ENCODE results near the gene CIBAR2.
"Not testable (repeated sequence)": the region's sequence is repeated elsewhere in the genome, so short reads cannot be mapped to it uniquely, and the experiment has no call there.

The CIBAR2 gene

DNA sequence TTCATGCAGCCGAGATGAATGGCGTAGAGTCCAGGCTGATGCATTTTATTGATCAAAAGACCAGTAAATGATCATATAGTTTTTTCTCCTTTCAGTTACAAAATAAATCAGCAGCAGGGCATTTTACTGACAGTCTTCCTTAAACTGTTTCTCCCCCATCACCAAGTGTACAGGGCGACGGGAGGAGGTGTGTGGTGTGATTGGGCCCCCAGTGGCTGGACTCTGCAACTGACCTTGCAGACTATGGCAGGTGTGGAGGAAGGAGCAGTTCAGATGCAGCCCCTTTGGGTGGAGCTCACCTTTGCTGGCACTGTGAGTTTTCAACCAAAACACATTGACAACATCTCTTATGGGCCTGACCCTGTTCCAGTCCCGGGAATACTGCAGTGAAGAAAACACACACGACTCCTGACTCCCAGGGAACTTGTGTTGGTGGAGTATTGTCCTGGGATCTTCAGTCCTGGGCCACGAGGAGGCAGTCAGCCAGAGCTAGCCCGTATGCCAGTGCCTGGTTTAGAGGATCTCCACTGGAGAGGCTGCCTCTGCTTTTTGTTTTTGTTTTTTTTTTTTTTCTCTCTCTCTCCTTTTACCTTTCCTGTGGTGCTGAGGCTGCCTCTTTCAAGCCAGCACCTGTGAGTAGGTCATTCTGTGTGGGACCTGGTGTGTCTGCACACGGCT, 54.9 kb downstream of the CIBAR2 start:
- DNase-seq: no peak

DNA sequence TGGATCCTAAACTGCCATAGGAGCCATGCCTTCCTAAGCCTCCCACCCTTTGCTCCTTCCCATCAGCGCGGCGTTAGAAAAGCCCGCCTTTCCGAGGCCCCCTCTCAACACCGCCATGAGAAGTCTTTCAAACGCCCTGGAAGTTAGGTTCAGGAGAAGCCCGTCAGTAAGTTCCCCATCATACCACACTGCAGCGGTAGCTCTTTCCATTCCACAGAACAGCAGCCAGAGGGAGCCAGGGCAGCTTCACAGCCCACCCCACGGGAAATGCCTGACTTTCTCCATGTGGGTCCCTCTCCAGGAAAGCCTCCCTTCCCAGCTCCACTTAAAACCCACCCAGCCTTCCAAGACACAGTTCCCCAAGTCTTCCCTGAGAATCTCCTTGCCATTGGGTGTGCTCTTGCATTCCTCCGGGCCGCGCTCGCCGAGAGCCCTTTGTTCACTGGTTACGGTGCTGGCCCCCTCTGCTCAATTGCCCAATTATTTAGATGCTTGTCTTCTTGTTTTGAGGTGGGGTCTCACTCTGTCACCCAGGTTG, 56.0 kb downstream of the CIBAR2 start:
- DNase-seq: no peak

DNA sequence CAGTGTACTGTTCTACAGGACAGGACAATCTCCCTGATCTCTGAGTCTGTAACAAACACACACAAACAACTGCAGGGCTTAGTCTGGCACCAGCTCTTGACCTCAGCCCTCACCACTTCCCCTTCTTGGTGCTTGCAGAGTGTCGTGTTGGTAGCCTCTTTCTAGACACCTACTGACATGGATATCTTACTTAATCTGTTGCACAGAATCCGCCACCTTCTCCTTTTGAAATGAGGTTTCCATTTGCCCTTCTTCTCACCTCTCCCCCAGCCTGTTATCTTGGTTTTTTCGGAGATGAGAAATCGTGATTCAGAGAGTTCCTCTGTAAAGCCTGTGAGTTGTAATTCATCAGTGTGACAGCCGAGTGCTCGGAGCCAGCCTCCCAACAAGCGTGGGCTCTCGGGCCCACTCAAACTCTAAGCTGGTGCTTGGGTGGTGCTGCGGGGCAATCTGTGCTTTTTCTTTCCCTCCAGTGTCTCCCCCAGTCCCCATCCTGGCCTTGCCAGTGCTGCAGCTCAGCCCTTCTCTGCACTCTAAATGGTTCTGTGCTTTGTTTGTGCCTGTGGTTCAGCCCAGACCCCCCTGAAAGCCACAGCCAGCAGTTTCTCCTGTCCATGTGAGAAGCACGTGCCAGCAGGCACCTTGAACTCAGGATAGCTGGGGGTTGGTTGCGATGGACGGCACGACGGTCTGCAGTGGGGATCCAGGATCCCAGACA, 56.6 kb downstream of the CIBAR2 start:
- DNase-seq: no peak

DNA sequence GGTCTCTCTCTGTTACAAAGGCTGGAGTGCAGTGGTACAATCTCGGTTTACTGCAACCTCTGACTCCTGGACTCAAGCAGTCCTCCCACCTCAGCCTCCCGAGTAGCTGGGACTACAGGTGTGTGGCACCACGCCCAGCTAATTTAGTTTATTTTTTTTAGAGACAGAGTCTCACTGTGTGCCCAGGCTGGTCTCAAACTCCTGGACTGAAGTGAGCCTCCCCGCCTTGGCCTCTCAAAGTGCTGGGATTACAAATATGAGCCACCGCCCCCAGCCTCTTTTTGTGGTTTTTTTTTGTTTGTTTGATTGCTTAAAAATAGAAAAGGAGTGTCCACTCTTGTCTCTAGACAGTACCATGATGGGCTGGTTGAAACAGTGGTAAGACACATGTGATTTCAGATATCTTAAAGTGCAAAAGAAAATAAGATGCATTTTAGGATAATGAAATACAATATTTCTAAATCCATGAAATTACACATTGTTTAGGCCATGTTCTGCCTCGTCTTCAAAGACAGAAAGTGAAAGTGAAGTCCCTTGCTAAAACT, 57.3 kb downstream of the CIBAR2 start:
- DNase-seq: no peak

GRCh38 chr16:85054321-85054720, 58.0 kb downstream of the CIBAR2 start:
- DNase-seq: not testable (repeated sequence)

DNA sequence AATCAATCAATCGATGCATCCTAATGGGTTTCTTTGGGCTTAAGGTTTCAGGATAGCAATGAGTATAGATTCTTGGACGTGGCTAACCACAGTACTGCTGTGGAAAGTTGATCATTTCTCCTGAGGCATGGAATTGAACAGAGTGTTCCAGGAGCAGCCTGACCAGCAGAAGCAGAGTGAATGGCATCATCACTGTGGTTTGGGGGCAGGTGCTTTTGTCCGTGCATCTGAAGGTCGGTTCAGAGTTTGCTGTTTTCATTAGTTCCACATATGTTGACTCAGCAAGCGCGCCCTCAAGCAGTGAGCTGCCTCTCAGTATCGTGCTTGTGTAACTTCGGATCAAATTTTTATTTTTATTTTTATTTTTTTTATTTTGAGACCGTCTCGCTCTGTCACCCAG, 59.7 kb downstream of the CIBAR2 start:
- DNase-seq: no peak

DNA sequence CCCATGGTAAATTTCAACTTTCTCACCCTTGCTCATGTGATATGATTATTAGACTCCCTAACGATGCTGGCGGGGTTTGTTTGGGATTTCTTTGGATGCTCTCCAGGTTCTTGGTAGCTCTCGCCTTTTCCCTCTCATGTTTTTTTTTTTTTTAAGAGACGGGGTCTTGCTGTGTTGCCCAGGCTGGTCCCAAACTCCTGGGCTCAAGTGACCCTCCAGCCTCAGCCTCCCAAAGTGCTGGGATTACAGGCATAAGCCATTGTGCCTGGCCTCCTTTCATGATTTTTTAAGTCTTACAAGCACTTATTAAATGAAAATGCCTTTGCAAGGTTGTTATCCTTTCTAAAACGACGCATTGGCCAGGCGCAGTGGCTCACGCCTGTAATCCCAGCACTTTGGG, 60.6 kb downstream of the CIBAR2 start:
- no peak for DNase-seq

DNA sequence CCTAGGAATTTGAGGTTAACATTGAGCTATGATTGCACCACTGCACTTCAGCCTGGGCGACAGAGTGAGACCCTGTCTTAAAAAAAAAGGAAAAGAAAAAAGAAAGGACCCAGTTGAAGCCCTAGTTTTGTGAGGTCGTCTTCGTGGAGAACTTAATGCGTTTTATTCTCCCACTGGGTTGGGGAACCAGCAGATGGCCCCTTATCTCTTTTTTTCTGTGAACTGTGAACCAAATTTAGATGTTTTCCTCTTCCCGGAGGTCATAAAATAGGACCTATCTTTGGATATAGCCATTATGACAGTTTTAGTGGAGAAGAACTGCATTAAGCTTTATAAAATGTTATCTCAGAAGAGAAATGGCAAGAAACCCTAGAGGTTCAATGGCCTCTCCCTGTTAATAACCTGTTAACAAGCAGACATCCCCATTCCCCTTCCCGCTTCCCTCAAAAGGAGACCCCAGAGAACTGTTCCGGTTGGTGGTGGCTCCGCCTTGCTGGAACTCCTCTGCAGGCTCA, 61.1 kb downstream of the CIBAR2 start:
- no peak for DNase-seq

DNA sequence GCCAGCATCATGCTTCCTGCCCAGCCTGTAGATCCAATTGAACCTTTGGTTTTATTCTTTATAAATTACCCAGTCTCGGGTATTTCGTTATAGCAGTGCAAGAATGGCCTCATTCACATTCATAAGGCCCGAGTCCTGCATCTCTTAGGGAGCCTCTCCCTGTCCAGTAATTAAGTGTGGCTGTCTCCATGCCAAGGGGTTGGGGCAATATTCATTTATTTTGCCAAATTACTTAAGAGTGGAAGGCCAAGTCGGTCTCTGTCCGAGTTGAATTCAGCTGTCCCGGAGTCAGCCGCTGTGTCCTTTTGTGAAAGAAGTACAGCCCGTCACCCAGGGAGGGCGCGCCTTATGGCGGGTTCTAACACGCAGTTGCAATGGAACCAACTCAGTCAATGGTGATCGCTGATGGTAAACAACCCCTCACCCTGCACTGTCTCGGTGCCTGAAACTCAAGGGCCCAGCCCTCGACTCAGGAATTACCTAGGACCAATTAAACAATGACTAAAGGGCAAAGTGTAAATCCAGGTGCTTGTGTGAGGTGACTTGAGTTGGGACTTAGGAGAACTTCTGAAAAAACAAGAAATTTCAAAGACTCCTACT, 62.5 kb downstream of the CIBAR2 start:
- DNase-seq: no peak

GRCh38 chr16:85048921-85049562, 63.2 kb downstream of the CIBAR2 start:
- DNase-seq: no peak

Measured in DMS 273 treated with DMSO at 0.1 percent for 48 hours (cell line).